HepG2 (cell line): ENCODE results near the gene NSG2. TPM values are rescaled to one million over a fixed set of nuclear protein-coding genes. Genes with fewer than 3 reads are reported as not detected.
A peak's percentile ranks its signal among the peaks of the same experiment; 100 is the strongest.

Experiments used
- ATAC-seq: fragments of 200-7000 bp; cut with Tn5 transposase; 3 replicates; pipeline ENCODE4 v1.9.1; 2020; ENCODE audit warnings: mild to moderate bottlenecking, moderate library complexity
- BruUV-seq: library from RNA; stranded (reverse); fragments of 400-500 nt; replicated peaks from 2 replicates; lab custom pipeline; 2021; lab: Mats Ljungman, UMichigan
- CTCF ChIA-PET: fragments of 300-600 bp; formaldehyde crosslinking; extraction: SDS; loops from one replicate; lab custom pipeline; 2021; ENCODE audit warnings: low total read pairs, inconsistent platforms, low intra/inter-chr PET ratio; lab: Yijun Ruan, JAX
- POLR2A ChIA-PET: fragments of 350-600 bp; sonication (Branson Sonifier 250); formaldehyde crosslinking; loops from one replicate; lab custom pipeline; 2020; ENCODE audit warnings: antibody characterized with exemption, inconsistent platforms; lab: Yijun Ruan, JAX
- DNase-seq: peaks from one replicate; pipeline ENCODE4 v3.0.0-alpha.2; 2015; ENCODE audit warnings: low spot score
- FAIRE-seq: peaks from 3 replicates; lab custom pipeline; 2011; peaks lifted over from hg19 to GRCh38; lab: Jason Lieb, UNC
- H2AFZ ChIP-seq: one replicate; pipeline ENCODE4 v1.6.1; 2011; ENCODE audit warnings: low read length, inconsistent platforms
- H3K27ac ChIP-seq: fragments of 300-600 bp; 3 replicates; pipeline ENCODE4 v1.8.0; 2011; ENCODE audit warnings: mixed run types, mild to moderate bottlenecking, mixed read lengths, low read length, inconsistent platforms; ENCODE audit not compliant: insufficient read depth; ENCODE audit errors: extremely low read length
- H3K27me3 ChIP-seq, 2 experiments: fragments of 200-600 bp in 1 of 2; 2 replicates in 1 of 2; 3 replicates in 1 of 2; pipeline versions ENCODE4 v1.6.0 to v1.8.0; 2011; ENCODE audit warnings: low read length in 2 of 2, mild to moderate bottlenecking in 2 of 2, moderate library complexity in 2 of 2, inconsistent platforms in 1 of 2; ENCODE audit not compliant: insufficient read depth in 2 of 2, control insufficient read depth in 1 of 2
- H3K36me3 ChIP-seq, 2 experiments: fragments of 200-600 bp in 1 of 2; replicated peaks in 1 of 2; 2 replicates in 1 of 2; 3 replicates in 1 of 2; pipeline versions ENCODE4 v1.5.1 to v1.8.0; 2011; ENCODE audit warnings: low read length in 2 of 2, inconsistent platforms in 1 of 2; ENCODE audit not compliant: insufficient read depth in 2 of 2, control insufficient read depth in 1 of 2
- H3K4me1 ChIP-seq: 2 replicates; pipeline ENCODE4 v1.5.1; 2012; ENCODE audit warnings: low read length, inconsistent platforms; ENCODE audit not compliant: insufficient read depth
- H3K4me2 ChIP-seq: 2 replicates; pipeline ENCODE4 v1.6.0; 2011; ENCODE audit warnings: low read depth, low read length, inconsistent platforms
- H3K4me3 ChIP-seq, 3 experiments: fragments of 200-600 bp in 1 of 3; sonication (generic), shearing (Covaris generic) in 1 of 3; replicated peaks in 1 of 3; 2 replicates each; pipeline ENCODE4 v1.5.1; 2011 to 2016; ENCODE audit warnings: low read length in 3 of 3, inconsistent platforms in 2 of 3, low read depth in 2 of 3, mild to moderate bottlenecking in 2 of 3, control low read depth in 1 of 3, mixed read lengths in 1 of 3; ENCODE audit not compliant: insufficient read depth in 1 of 3
- H3K79me2 ChIP-seq: one replicate; pipeline ENCODE4 v1.6.1; 2011; ENCODE audit warnings: low read length, inconsistent platforms; ENCODE audit not compliant: insufficient read depth
- H3K9ac ChIP-seq: 2 replicates; pipeline ENCODE4 v1.6.0; 2011; ENCODE audit warnings: mild to moderate bottlenecking, low read depth, low read length, inconsistent platforms; ENCODE audit not compliant: insufficient read depth
- H3K9me3 ChIP-seq: 2 replicates; pipeline ENCODE4 v1.5.1; 2012; ENCODE audit warnings: mild to moderate bottlenecking, low read length
- H4K20me1 ChIP-seq: 2 replicates; pipeline ENCODE4 v1.6.0; 2011; ENCODE audit warnings: inconsistent platforms, mild to moderate bottlenecking, low read length, moderate library complexity; ENCODE audit not compliant: insufficient read depth
- KMT2A ChIP-seq: sonication (generic); formaldehyde crosslinking; IDR thresholded peaks from 2 replicates; pipeline ENCODE4 v1.4.0; 2020; ENCODE audit warnings: missing genetic modification reagents
- MNT ChIP-seq: fragments of 450-650 bp; IDR thresholded peaks from 2 replicates; pipeline ENCODE4 v1.6.1; 2016
- NFKB2 ChIP-seq: sonication (generic); formaldehyde crosslinking; IDR thresholded peaks from 2 replicates; pipeline ENCODE4 v1.4.0; 2020; ENCODE audit warnings: missing genetic modification reagents, borderline replicate concordance
- SUZ12 ChIP-seq: fragments of 150-350 bp; IDR thresholded peaks from 2 replicates; pipeline ENCODE4 v1.6.1; 2014; ENCODE audit warnings: low read depth, low read length
- THYN1 ChIP-seq: sonication (generic); formaldehyde crosslinking; IDR thresholded peaks from 2 replicates; pipeline ENCODE4 v1.8.1; 2023; ENCODE audit warnings: low read depth, mild to moderate bottlenecking, moderate library complexity, missing genetic modification reagents, borderline replicate concordance
- WGBS: methylation state at CpG from one replicate; pipeline ENCODE4 v1.1.6; 2017; ENCODE audit warnings: low lambda C conversion rate; 5-methylcytosine and 5-hydroxymethylcytosine counted together
- in situ Hi-C: cut with HindIII; loops from 2 replicates; pipeline ENCODE4 v1.10.0; 2017; ENCODE audit warnings: low pct_unique_long_range_greater_than_20kb; ENCODE audit not compliant: extremely low pct_ligation_motif_present
- intact Hi-C: fragments of 100-400 bp; cut with micrococcal nuclease; formaldehyde crosslinking; loops from one replicate; pipeline ENCODE4 v1.10.0; 2022; ENCODE audit not compliant: unreplicated experiment
- polyA plus RNA-seq, 8 experiments: library from polyadenylated mRNA; depleted of rRNA in 3 of 8; stranded (reverse) in 7 of 8; unstranded in 1 of 8; fragments of >200 nt; fragmentation: Illumina TruSeq in 4 of 8; extraction: Trizol in 4 of 8; gene quantifications; 2 replicates each; pipeline versions ENCODE4 v1.2.1 to v1.2.3, GENCODE V29; 2011 to 2016; ENCODE audit warnings: low read depth in 4 of 8, missing spikeins in 1 of 8, mixed read lengths in 1 of 8; ENCODE audit not compliant: insufficient read depth in 1 of 8
- total RNA-seq, 5 experiments: library from RNA; depleted of rRNA; stranded (reverse); fragments of >200 nt; fragmentation: Illumina TruSeq; extraction: Trizol; gene quantifications; 2 replicates each; pipeline ENCODE4 v1.2.3, GENCODE V29; 2016; ENCODE audit warnings: low read depth in 1 of 5
- TF ChIP-seq, protein P1 (sequence below): IDR thresholded peaks from 2 replicates; pipeline ENCODE4 v1.6.1; 2016; ENCODE audit warnings: low read depth, control low read depth
- TF ChIP-seq, protein P2 (sequence below): sonication (generic); formaldehyde crosslinking; IDR thresholded peaks from 2 replicates; pipeline ENCODE4 v1.4.0; 2020; ENCODE audit warnings: missing genetic modification reagents

NSG2 gene
- total and polyA plus RNA-seq, 2 of the 13 experiments (the other 11 are each of a cell fraction or from before 2014, with no cell fraction given) = 0.21 TPM; not detected in 1

DNA sequence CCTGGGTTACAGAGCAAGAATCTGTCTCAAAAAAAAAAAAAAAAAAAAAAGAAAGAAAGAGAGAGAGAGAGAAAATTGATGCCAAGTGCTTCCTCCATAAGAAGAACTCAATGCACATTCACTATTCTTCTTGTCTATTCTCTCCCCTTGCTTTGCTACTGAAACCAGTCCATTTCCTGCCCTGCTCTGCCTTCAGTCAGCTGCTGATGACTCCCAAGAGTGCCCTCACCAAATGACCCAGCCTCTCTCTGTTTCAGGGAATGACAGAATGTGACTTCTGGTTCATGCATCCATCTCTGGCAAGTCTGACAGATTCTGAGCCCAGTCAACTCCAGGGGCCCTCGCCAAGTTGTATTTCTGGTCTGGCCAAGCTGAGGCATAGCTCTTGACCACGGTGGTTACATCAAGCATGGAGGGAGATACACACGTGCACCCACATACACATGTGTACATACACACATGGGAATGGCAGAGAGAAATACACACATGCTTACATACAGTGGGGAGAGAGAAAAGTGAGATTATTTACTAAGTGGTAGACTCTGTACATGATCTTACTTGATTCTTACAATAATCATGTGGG lies 106.2 kb downstream of the NSG2 start:
- in situ Hi-C loops = no loop called here
- FAIRE-seq = no peak
- POLR2A ChIA-PET = no interaction called here

GRCh38 chr5:174154559-174154958 lies 109.1 kb downstream of the NSG2 start:
- intact Hi-C loops (no loop called here), in situ Hi-C loops (no loop called here)
- no peak overlapping the region for H3K4me2 ChIP-seq
- no peak for DNase-seq
- no peak for FAIRE-seq
- no peak overlapping the region for H3K4me3 ChIP-seq
- no peak overlapping the region for H3K27ac ChIP-seq
- peaks cover 5% of the 10 kb centered on the region for H3K9me3 ChIP-seq
- POLR2A ChIA-PET = no interaction called here
- CTCF ChIA-PET = no interaction called here
- H3K79me2 ChIP-seq = no peaks in the 10 kb centered on the region
- H4K20me1 ChIP-seq = no peaks in the 10 kb centered on the region
- 0% methylated on average over 1 of the region's 1 CpG for WGBS
- H3K4me1 ChIP-seq = no peaks in the 10 kb centered on the region
- no peaks in the 10 kb centered on the region for H3K36me3 ChIP-seq
- H3K27me3 ChIP-seq = 0 out of 5 replicates have a peak, but pooled peaks cover 0 to 2% of the 10 kb centered on the region in 2 experiments
- no peak overlapping the region for H2AFZ ChIP-seq
- ATAC-seq = no peak
- H3K9ac ChIP-seq = no peak overlapping the region
- no TSS peak for BruUV-seq
- TF ChIP-seq, protein P1, sequence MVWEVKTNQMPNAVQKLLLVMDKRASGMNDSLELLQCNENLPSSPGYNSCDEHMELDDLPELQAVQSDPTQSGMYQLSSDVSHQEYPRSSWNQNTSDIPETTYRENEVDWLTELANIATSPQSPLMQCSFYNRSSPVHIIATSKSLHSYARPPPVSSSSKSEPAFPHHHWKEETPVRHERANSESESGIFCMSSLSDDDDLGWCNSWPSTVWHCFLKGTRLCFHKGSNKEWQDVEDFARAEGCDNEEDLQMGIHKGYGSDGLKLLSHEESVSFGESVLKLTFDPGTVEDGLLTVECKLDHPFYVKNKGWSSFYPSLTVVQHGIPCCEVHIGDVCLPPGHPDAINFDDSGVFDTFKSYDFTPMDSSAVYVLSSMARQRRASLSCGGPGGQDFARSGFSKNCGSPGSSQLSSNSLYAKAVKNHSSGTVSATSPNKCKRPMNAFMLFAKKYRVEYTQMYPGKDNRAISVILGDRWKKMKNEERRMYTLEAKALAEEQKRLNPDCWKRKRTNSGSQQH (CRISPR knock-in tag) = no peak
- TF ChIP-seq, protein P2, sequence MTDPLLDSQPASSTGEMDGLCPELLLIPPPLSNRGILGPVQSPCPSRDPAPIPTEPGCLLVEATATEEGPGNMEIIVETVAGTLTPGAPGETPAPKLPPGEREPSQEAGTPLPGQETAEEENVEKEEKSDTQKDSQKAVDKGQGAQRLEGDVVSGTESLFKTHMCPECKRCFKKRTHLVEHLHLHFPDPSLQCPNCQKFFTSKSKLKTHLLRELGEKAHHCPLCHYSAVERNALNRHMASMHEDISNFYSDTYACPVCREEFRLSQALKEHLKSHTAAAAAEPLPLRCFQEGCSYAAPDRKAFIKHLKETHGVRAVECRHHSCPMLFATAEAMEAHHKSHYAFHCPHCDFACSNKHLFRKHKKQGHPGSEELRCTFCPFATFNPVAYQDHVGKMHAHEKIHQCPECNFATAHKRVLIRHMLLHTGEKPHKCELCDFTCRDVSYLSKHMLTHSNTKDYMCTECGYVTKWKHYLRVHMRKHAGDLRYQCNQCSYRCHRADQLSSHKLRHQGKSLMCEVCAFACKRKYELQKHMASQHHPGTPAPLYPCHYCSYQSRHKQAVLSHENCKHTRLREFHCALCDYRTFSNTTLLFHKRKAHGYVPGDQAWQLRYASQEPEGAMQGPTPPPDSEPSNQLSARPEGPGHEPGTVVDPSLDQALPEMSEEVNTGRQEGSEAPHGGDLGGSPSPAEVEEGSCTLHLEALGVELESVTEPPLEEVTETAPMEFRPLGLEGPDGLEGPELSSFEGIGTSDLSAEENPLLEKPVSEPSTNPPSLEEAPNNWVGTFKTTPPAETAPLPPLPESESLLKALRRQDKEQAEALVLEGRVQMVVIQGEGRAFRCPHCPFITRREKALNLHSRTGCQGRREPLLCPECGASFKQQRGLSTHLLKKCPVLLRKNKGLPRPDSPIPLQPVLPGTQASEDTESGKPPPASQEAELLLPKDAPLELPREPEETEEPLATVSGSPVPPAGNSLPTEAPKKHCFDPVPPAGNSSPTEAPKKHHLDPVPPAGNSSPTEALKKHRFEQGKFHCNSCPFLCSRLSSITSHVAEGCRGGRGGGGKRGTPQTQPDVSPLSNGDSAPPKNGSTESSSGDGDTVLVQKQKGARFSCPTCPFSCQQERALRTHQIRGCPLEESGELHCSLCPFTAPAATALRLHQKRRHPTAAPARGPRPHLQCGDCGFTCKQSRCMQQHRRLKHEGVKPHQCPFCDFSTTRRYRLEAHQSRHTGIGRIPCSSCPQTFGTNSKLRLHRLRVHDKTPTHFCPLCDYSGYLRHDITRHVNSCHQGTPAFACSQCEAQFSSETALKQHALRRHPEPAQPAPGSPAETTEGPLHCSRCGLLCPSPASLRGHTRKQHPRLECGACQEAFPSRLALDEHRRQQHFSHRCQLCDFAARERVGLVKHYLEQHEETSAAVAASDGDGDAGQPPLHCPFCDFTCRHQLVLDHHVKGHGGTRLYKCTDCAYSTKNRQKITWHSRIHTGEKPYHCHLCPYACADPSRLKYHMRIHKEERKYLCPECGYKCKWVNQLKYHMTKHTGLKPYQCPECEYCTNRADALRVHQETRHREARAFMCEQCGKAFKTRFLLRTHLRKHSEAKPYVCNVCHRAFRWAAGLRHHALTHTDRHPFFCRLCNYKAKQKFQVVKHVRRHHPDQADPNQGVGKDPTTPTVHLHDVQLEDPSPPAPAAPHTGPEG (CRISPR knock-in tag) = no peak
- TF ChIP-seq THYN1 (no peak), NFKB2 (CRISPR knock-in tag) (no peak), KMT2A (no peak)

More for the DNA sequence above, 106.2 kb downstream of the NSG2 start:
- Histone ChIP-seq H3K4me3 (no peak overlapping the region), H3K9ac (no peak overlapping the region), H3K79me2 (no peaks in the 10 kb centered on the region), H3K27ac (no peak overlapping the region), H3K4me2 (no peak overlapping the region), H3K27me3 (0 out of 5 replicates have a peak, but pooled peaks cover 0 to 2% of the 10 kb centered on the region in 2 experiments), H4K20me1 (no peaks in the 10 kb centered on the region), H3K36me3 (no peaks in the 10 kb centered on the region), H3K9me3 (peaks cover 5% of the 10 kb centered on the region), H2AFZ (no peak overlapping the region), H3K4me1 (no peaks in the 10 kb centered on the region)
- 0% methylated on average over 3 of the region's 3 CpGs for WGBS
- intact Hi-C loops = no loop called here
- ATAC-seq (no peak), DNase-seq (no peak)
- TF ChIP-seq SUZ12 (no peak), MNT (peak; percentile 92)
- CTCF ChIA-PET = no interaction called here
- BruUV-seq = no TSS peak
